OCI-LY7 (cell line): ENCODE results near the gene AP5M1.

Experiments used
- CTCF ChIP-seq: fragments of 200-600 bp; sonication (generic); conservative IDR thresholded peaks from 2 replicates; pipeline ENCODE4 v1.5.1; 2014; ENCODE audit warnings: mild to moderate bottlenecking, antibody characterized with exemption, low read length, moderate library complexity, mixed read lengths
- EZH2phosphoT487 ChIP-seq: fragments of 200-600 bp; sonication (generic); IDR thresholded peaks from 2 replicates; pipeline ENCODE4 v1.6.1; 2018; ENCODE audit warnings: low read depth, borderline replicate concordance, mild to moderate bottlenecking, mixed run types, antibody characterized with exemption, low read length, moderate library complexity, mixed read lengths

- TF ChIP-seq CTCF, result no peak
- TF ChIP-seq EZH2phosphoT487, result no peak
These were observed 6.4 kb downstream of the AP5M1 start for GRCh38 chr14:57275023-57275664.
